Activated CD8-positive, alpha-beta T cell treated with anti-CD3 and anti-CD28 coated beads for 36 hours (primary cell): ENCODE results near the gene BDNF. TPM values are rescaled to one million over a fixed set of nuclear protein-coding genes. Genes with fewer than 3 reads are reported as not detected.

Experiments used
- ATAC-seq: fragments of 200-7000 bp; cut with Tn5 transposase; one replicate; pipeline ENCODE4 v1.10.0; 2021; ENCODE audit warnings: mild to moderate bottlenecking, moderate library complexity
- CTCF ChIA-PET: fragments of 350-600 bp; sonication (Branson Sonifier 250); formaldehyde crosslinking; loops from one replicate; lab custom pipeline; 2021; ENCODE audit warnings: antibody characterized with exemption; lab: Charles Lee
- POLR2A ChIA-PET: fragments of 350-600 bp; sonication (Branson Sonifier 250); formaldehyde crosslinking; loops from one replicate; lab custom pipeline; 2021; ENCODE audit warnings: antibody characterized with exemption; lab: Charles Lee
- DNase-seq: peaks from one replicate; pipeline ENCODE4 v3.0.0-alpha.2; 2020
- H3K27ac Mint-ChIP-seq: one replicate; pipeline ENCODE4 v1.8.0; 2021; ENCODE audit warnings: mild to moderate bottlenecking, mixed read lengths
- H3K27me3 Mint-ChIP-seq: one replicate; pipeline ENCODE4 v1.8.0; 2021; ENCODE audit warnings: mixed read lengths
- H3K36me3 Mint-ChIP-seq: one replicate; pipeline ENCODE4 v1.8.0; 2021; ENCODE audit warnings: low read depth, mixed read lengths
- H3K4me1 Mint-ChIP-seq: one replicate; pipeline ENCODE4 v1.8.0; 2021; ENCODE audit warnings: low read depth, mixed read lengths
- H3K4me3 Mint-ChIP-seq: one replicate; pipeline ENCODE4 v1.8.0; 2021; ENCODE audit warnings: mild to moderate bottlenecking, moderate library complexity, mixed read lengths
- H3K9me3 Mint-ChIP-seq: one replicate; pipeline ENCODE4 v1.8.0; 2021; ENCODE audit warnings: mixed read lengths
- CTCF ChIP-seq: fragments of 200-600 bp; IDR thresholded peaks from one replicate; pipeline ENCODE4 v1.8.0; 2022; ENCODE audit warnings: antibody characterized with exemption, mild to moderate bottlenecking
- intact Hi-C: fragments of 100-400 bp; cut with micrococcal nuclease; formaldehyde crosslinking; loops from one replicate; pipeline ENCODE4 v1.10.0; 2022
- total RNA-seq, 2 experiments: library from RNA; stranded (reverse); gene quantifications; one replicate each; pipeline ENCODE4 v1.2.3, GENCODE V29; 2021

BDNF gene
- total RNA-seq, 2 experiments from 2014 or later, result not detected

- DNase-seq (no peak), ATAC-seq (no peak)
- no peaks in the 10 kb centered on the region for H3K36me3 Mint-ChIP-seq
- H3K4me3 Mint-ChIP-seq, result no peak overlapping the region
- no peak overlapping the region for H3K27ac Mint-ChIP-seq
- TF ChIP-seq CTCF, result no peak
- CTCF ChIA-PET, result interaction anchor here (1.1 to 1.5 kb wide), 2 partner anchors 19 to 832 kb away, joined by 4 read pairs; no protein-coding TSS in a partner anchor
- peaks cover 61% of the 10 kb centered on the region for H3K27me3 Mint-ChIP-seq
- peaks cover 22% of the 10 kb centered on the region for H3K4me1 Mint-ChIP-seq
- H3K9me3 Mint-ChIP-seq, result no peaks in the 10 kb centered on the region
- POLR2A ChIA-PET, result interaction anchor here (0.6 kb wide), 1 partner anchor 22 kb away, joined by 3 read pairs; no protein-coding TSS in a partner anchor
- intact Hi-C loops, result loop anchor here (10.0 kb wide), 1 partner anchor 997 kb away; no protein-coding TSS in a partner anchor
Measured at GRCh38 chr11:27697679-27698275, 2.5 kb downstream of the BDNF start.

GRCh38 chr11:27696961-27697360 is 3.3 kb downstream of the BDNF start:
- no peak for TF ChIP-seq CTCF
- Mint-ChIP-seq H3K36me3 (no peaks in the 10 kb centered on the region), H3K27me3 (peaks cover 56% of the 10 kb centered on the region), H3K27ac (no peak overlapping the region), H3K9me3 (no peaks in the 10 kb centered on the region), H3K4me3 (no peak overlapping the region), H3K4me1 (peaks cover 22% of the 10 kb centered on the region)
- ATAC-seq (no peak), DNase-seq (no peak)
- intact Hi-C loops, result loop anchor here (10.0 kb wide), 1 partner anchor 998 kb away; no protein-coding TSS in a partner anchor
- ChIA-PET CTCF (interaction anchor here (1.1 to 1.5 kb wide), 2 partner anchors 20 to 832 kb away, joined by 4 read pairs; no protein-coding TSS in a partner anchor), POLR2A (interaction anchor here (0.6 kb wide), 2 partner anchors 23 to 502 kb away, joined by 3 read pairs; no protein-coding TSS in a partner anchor)

GRCh38 chr11:27696115-27696514 is 4.1 kb downstream of the BDNF start:
- Mint-ChIP-seq H3K4me1 (peaks cover 16% of the 10 kb centered on the region), H3K36me3 (no peaks in the 10 kb centered on the region), H3K27ac (no peak overlapping the region), H3K27me3 (peaks cover 47% of the 10 kb centered on the region), H3K9me3 (no peaks in the 10 kb centered on the region), H3K4me3 (no peak overlapping the region)
- intact Hi-C loops, result loop anchor here (10.0 kb wide), 1 partner anchor 999 kb away; no protein-coding TSS in a partner anchor
- DNase-seq, result no peak
- CTCF ChIA-PET, result interaction anchor here (1.1 to 1.5 kb wide), 3 partner anchors 9 to 833 kb away, joined by 4 to 5 read pairs (median 4); no protein-coding TSS in a partner anchor
- ATAC-seq, result no peak
- no peak for TF ChIP-seq CTCF
- POLR2A ChIA-PET, result no interaction called here

GRCh38 chr11:27694992-27695391 is 5.3 kb downstream of the BDNF start:
- TF ChIP-seq CTCF, result no peak
- Mint-ChIP-seq H3K4me1 (peaks cover 12% of the 10 kb centered on the region), H3K27me3 (peaks cover 42% of the 10 kb centered on the region), H3K4me3 (no peak overlapping the region), H3K9me3 (no peaks in the 10 kb centered on the region), H3K27ac (no peak overlapping the region), H3K36me3 (no peaks in the 10 kb centered on the region)
- ATAC-seq (no peak), DNase-seq (no peak)
- ChIA-PET CTCF (interaction anchor here (1.1 to 1.3 kb wide), 3 partner anchors 10 to 835 kb away, joined by 4 to 5 read pairs (median 4); no protein-coding TSS in a partner anchor), POLR2A (no interaction called here)
- intact Hi-C loops, result loop anchor here (10.0 kb wide), 1 partner anchor 1000 kb away; no protein-coding TSS in a partner anchor

- H3K27ac Mint-ChIP-seq, result no peak overlapping the region
- POLR2A ChIA-PET, result no interaction called here
- no peaks in the 10 kb centered on the region for H3K4me1 Mint-ChIP-seq
- TF ChIP-seq CTCF, result no peak
- H3K9me3 Mint-ChIP-seq, result no peaks in the 10 kb centered on the region
- H3K4me3 Mint-ChIP-seq, result no peak overlapping the region
- peaks cover 26% of the 10 kb centered on the region for H3K27me3 Mint-ChIP-seq
- intact Hi-C loops, result loop anchor here (10.0 kb wide), 1 partner anchor 1001 kb away; no protein-coding TSS in a partner anchor
- CTCF ChIA-PET, result no interaction called here
- DNase-seq (no peak), ATAC-seq (no peak)
- no peaks in the 10 kb centered on the region for H3K36me3 Mint-ChIP-seq
Measured at GRCh38 chr11:27693398-27693797, 6.9 kb downstream of the BDNF start.
